Endothelial cell of umbilical vein (primary cell): ENCODE data around the gene TXNDC17. TPM values are rescaled to one million over a fixed set of nuclear protein-coding genes. Genes with fewer than 3 reads are reported as not detected.

Experiments
- BruUV-seq: library from RNA; stranded (reverse); fragments of 400-500 nt; replicated peaks from 2 replicates; lab custom pipeline; 2021; lab: Mats Ljungman, UMichigan
- CTCF ChIA-PET: fragments of 300-600, 350-600 bp; sonication (Branson Sonifier 250); formaldehyde crosslinking; loops from one replicate; lab custom pipeline; 2021; ENCODE audit warnings: antibody characterized with exemption, inconsistent platforms; lab: Charles Lee
- POLR2A ChIA-PET: fragments of 300-600, 350-600 bp; sonication (Branson Sonifier 250); formaldehyde crosslinking; loops from one replicate; lab custom pipeline; 2021; ENCODE audit warnings: antibody characterized with exemption, inconsistent platforms; lab: Charles Lee
- DNase-seq: peaks from one replicate; pipeline ENCODE4 v3.0.0-alpha.2; 2011; ENCODE audit warnings: low read depth, low spot score
- FAIRE-seq: peaks from 2 replicates; lab custom pipeline; 2011; peaks lifted over from hg19 to GRCh38; lab: Jason Lieb, UNC
- H2AFZ ChIP-seq: 2 replicates; pipeline ENCODE4 v1.6.0; 2012; ENCODE audit warnings: low read depth, low read length, control low read depth, inconsistent platforms
- H3K27ac ChIP-seq: 2 replicates; pipeline ENCODE4 v1.5.1; 2011; ENCODE audit warnings: low read depth, mild to moderate bottlenecking, control low read depth, low read length, moderate library complexity; ENCODE audit not compliant: insufficient read depth
- H3K27me3 ChIP-seq, 2 experiments: 2 replicates each; pipeline versions ENCODE4 v1.6.0 to v1.6.1; 2011; ENCODE audit warnings: low read length in 2 of 2, mixed read lengths in 1 of 2; ENCODE audit not compliant: control insufficient read depth in 2 of 2, insufficient read depth in 2 of 2
- H3K36me3 ChIP-seq, 2 experiments: 2 replicates in 1 of 2; 3 replicates in 1 of 2; pipeline ENCODE4 v1.5.1; 2011; ENCODE audit warnings: low read length in 2 of 2, mild to moderate bottlenecking in 1 of 2, moderate library complexity in 1 of 2; ENCODE audit not compliant: control insufficient read depth in 2 of 2, insufficient read depth in 2 of 2; ENCODE audit errors: extremely low read depth in 1 of 2
- H3K4me1 ChIP-seq: 3 replicates; pipeline ENCODE4 v1.5.1; 2011; ENCODE audit warnings: mild to moderate bottlenecking, low read length; ENCODE audit not compliant: control insufficient read depth, insufficient read depth; ENCODE audit errors: extremely low read depth
- H3K4me2 ChIP-seq: 2 replicates; pipeline ENCODE4 v1.6.1; 2011; ENCODE audit warnings: low read length, control low read depth, mixed read lengths; ENCODE audit not compliant: insufficient read depth
- H3K4me3 ChIP-seq, 3 experiments: fragments of 200-600 bp in 1 of 3; sonication (generic), shearing (Covaris generic) in 1 of 3; replicated peaks in 1 of 3; 2 replicates each; pipeline ENCODE4 v1.5.1; 2011 to 2016; ENCODE audit warnings: control low read depth in 3 of 3, low read length in 3 of 3, mild to moderate bottlenecking in 2 of 3, inconsistent platforms in 1 of 3, low read depth in 1 of 3, moderate library complexity in 1 of 3; ENCODE audit not compliant: insufficient read depth in 1 of 3
- H3K79me2 ChIP-seq: 2 replicates; pipeline ENCODE4 v1.6.0; 2012; ENCODE audit warnings: low read length, inconsistent platforms; ENCODE audit not compliant: control insufficient read depth, insufficient read depth
- H3K9ac ChIP-seq: replicated peaks from 2 replicates; pipeline ENCODE3; 2011; ENCODE audit warnings: low read length, control low read depth; ENCODE audit not compliant: insufficient read depth; ENCODE audit errors: extremely low read depth
- H3K9me1 ChIP-seq: replicated peaks from 3 replicates; pipeline ENCODE4 v1.6.0; 2011; ENCODE audit warnings: mild to moderate bottlenecking, low read length; ENCODE audit not compliant: control insufficient read depth, insufficient read depth; ENCODE audit errors: extremely low read depth
- H3K9me3 ChIP-seq: replicated peaks from 2 replicates; pipeline ENCODE4 v1.5.1; 2012; ENCODE audit warnings: low read length, inconsistent platforms; ENCODE audit not compliant: control insufficient read depth, insufficient read depth
- H4K20me1 ChIP-seq: replicated peaks from 2 replicates; pipeline ENCODE3; 2011; ENCODE audit warnings: mild to moderate bottlenecking, low read length; ENCODE audit not compliant: control insufficient read depth, insufficient read depth; ENCODE audit errors: extremely low read depth
- EZH2 ChIP-seq: IDR thresholded peaks from 2 replicates; pipeline ENCODE4 v1.6.1; 2012; ENCODE audit warnings: borderline replicate concordance, low read depth, mild to moderate bottlenecking, moderate library complexity, low read length, inconsistent platforms; ENCODE audit not compliant: severe bottlenecking
- JUN ChIP-seq: IDR thresholded peaks from 2 replicates; pipeline ENCODE4 v1.6.1; 2011; ENCODE audit warnings: borderline replicate concordance, low read depth; ENCODE audit not compliant: insufficient read length, insufficient read depth
- MAX ChIP-seq: IDR thresholded peaks from 2 replicates; pipeline ENCODE4 v1.6.1; 2011; ENCODE audit not compliant: insufficient read depth, insufficient read length
- MYC ChIP-seq: IDR thresholded peaks from one replicate; pipeline ENCODE4 v1.6.1; 2011; ENCODE audit warnings: mild to moderate bottlenecking, low read depth, low read length
- dilution Hi-C: fragments of 300-500 bp; cut with MboI; formaldehyde crosslinking; loops from one replicate; pipeline ENCODE4 v1.15.0; 2019; ENCODE audit warnings: low sequenced_read_pairs; ENCODE audit not compliant: extremely low pct_ligation_motif_present
- intact Hi-C: fragments of 100-400 bp; cut with micrococcal nuclease; formaldehyde crosslinking; loops from one replicate; pipeline ENCODE4 v1.10.0; 2022
- polyA plus RNA-seq, 4 experiments: library from polyadenylated mRNA; depleted of rRNA in 3 of 4; stranded (reverse) in 3 of 4; unstranded in 1 of 4; fragments of >200 nt; gene quantifications; 2 replicates each; pipeline versions ENCODE4 v1.2.1 to v1.2.3, GENCODE V29; 2011 to 2012; ENCODE audit warnings: missing spikeins in 1 of 4
- total RNA-seq: library from RNA; stranded (reverse); gene quantifications from 2 replicates; pipeline ENCODE4 v1.2.3, GENCODE V29; 2021

TXNDC17 gene
- total and polyA plus RNA-seq, 2 donors (not counting 3 experiments of a cell fraction or from before 2014, with no cell fraction given) = 101 to 297 TPM

GRCh38 chr17:6651919-6652452 lies 11.1 kb downstream of the TXNDC17 start:
- Histone ChIP-seq H3K4me2 (peak overlapping the region; percentile 8), H3K4me3 (peak overlapping the region in 1 of 3 experiments; percentile 94), H3K9me3 (no peaks in the 10 kb centered on the region), H3K27ac (no peak overlapping the region), H3K79me2 (peaks cover 37% of the 10 kb centered on the region), H3K36me3 (peaks cover 2 to 8% of the 10 kb centered on the region in 2 experiments), H3K9ac (no peak overlapping the region), H3K27me3 (peaks cover 31 to 40% of the 10 kb centered on the region in 2 experiments), H4K20me1 (no peaks in the 10 kb centered on the region), H3K4me1 (peaks cover 12% of the 10 kb centered on the region), H3K9me1 (no peaks in the 10 kb centered on the region), H2AFZ (peak overlapping the region; percentile 78)
- dilution Hi-C loops = no loop called here
- POLR2A ChIA-PET = no interaction called here
- FAIRE-seq = no peak
- intact Hi-C loops = loop anchor here (1.0 to 5.0 kb wide), 3 partner anchors 12 to 360 kb away; partner anchors contain the start of genes KIAA0753 and RNASEK
- peak; percentile 49 for DNase-seq
- CTCF ChIA-PET = interaction anchor here (1.3 kb wide), 1 partner anchor 259 kb away, joined by 3 read pairs; no protein-coding TSS in a partner anchor
- TF ChIP-seq MAX (peak; percentile 81), EZH2 (peak; percentile 66), MYC (no peak)
- BruUV-seq = TSS peak; percentile 54

- dilution Hi-C loops (no loop called here), intact Hi-C loops (loop anchor here (5.0 kb wide), 1 partner anchor 357 kb away; the partner anchor contains the start of gene RNASEK)
- DNase-seq = no peak
- no peaks in the 10 kb centered on the region for H3K9me1 ChIP-seq
- peaks cover 39 to 50% of the 10 kb centered on the region in 2 experiments for H3K27me3 ChIP-seq
- H2AFZ ChIP-seq = no peak overlapping the region
- no peak overlapping the region for H3K9ac ChIP-seq
- H3K27ac ChIP-seq = no peak overlapping the region
- H3K79me2 ChIP-seq = peaks cover 10% of the 10 kb centered on the region
- ChIA-PET POLR2A (no interaction called here), CTCF (no interaction called here)
- H4K20me1 ChIP-seq = no peaks in the 10 kb centered on the region
- no peak overlapping the region for H3K4me2 ChIP-seq
- H3K4me1 ChIP-seq = peaks cover 8% of the 10 kb centered on the region
- TF ChIP-seq JUN = no peak
- peak; percentile 79 for TF ChIP-seq EZH2
- BruUV-seq = no TSS peak
- no peaks in the 10 kb centered on the region for H3K36me3 ChIP-seq
- no peak overlapping the region for H3K4me3 ChIP-seq
- no peaks in the 10 kb centered on the region for H3K9me3 ChIP-seq
- FAIRE-seq = no peak
Observed at GRCh38 chr17:6654841-6655731, 14.2 kb downstream of the TXNDC17 start.
